CD14-positive monocyte (primary cell): Measurements from ENCODE around the gene SLC25A51. TPM values are rescaled to one million over a fixed set of nuclear protein-coding genes. Genes with fewer than 3 reads are reported as not detected.

ENCODE experiments used
- DNase-seq, 3 donors: peaks; one replicate each; pipeline ENCODE4 v3.0.0-alpha.2; 2011 to 2022
- H2AFZ ChIP-seq: 2 replicates; pipeline ENCODE4 v1.6.0; 2012; ENCODE audit warnings: mild to moderate bottlenecking, low read depth, low read length, inconsistent platforms; ENCODE audit not compliant: insufficient read depth, poor library complexity, severe bottlenecking
- H3K27ac ChIP-seq, 2 donors: 1 replicate in 1 of 2; 2 replicates in 1 of 2; pipeline ENCODE4 v1.5.1; 2012 to 2013; ENCODE audit warnings: low read length in 2 of 2, control low read depth in 1 of 2, inconsistent platforms in 1 of 2, low read depth in 1 of 2, mild to moderate bottlenecking in 1 of 2
- H3K27me3 ChIP-seq, 2 donors: one replicate each; pipeline versions ENCODE4 v1.6.0 to v1.6.1; 2011 to 2013; ENCODE audit warnings: low read length in 2 of 2; ENCODE audit not compliant: control insufficient read depth in 2 of 2, insufficient read depth in 2 of 2
- H3K36me3 ChIP-seq, 2 donors: replicated peaks in 1 of 2; 1 replicate in 1 of 2; 2 replicates in 1 of 2; pipeline versions ENCODE4 v1.5.1 to v1.6.1; 2012 to 2013; ENCODE audit warnings: low read length in 2 of 2, control low read depth in 1 of 2, inconsistent platforms in 1 of 2, mild to moderate bottlenecking in 1 of 2; ENCODE audit not compliant: insufficient read depth in 2 of 2, control insufficient read depth in 1 of 2
- H3K4me1 ChIP-seq, 2 donors: 1 replicate in 1 of 2; 2 replicates in 1 of 2; pipeline versions ENCODE4 v1.5.1 to v1.6.1; 2012 to 2013; ENCODE audit warnings: low read length in 2 of 2, control low read depth in 1 of 2, inconsistent platforms in 1 of 2, mild to moderate bottlenecking in 1 of 2, moderate library complexity in 1 of 2; ENCODE audit not compliant: insufficient read depth in 2 of 2, control insufficient read depth in 1 of 2
- H3K4me2 ChIP-seq: replicated peaks from 2 replicates; pipeline ENCODE3; 2012; ENCODE audit warnings: low read length, moderate library complexity, mild to moderate bottlenecking; ENCODE audit not compliant: poor library complexity, severe bottlenecking; ENCODE audit errors: extremely low read depth
- H3K4me3 ChIP-seq, 3 experiments: fragments of 200-600 bp in 1 of 3; sonication (generic) in 1 of 3; replicated peaks in 1 of 3; 1 replicate in 2 of 3; 2 replicates in 1 of 3; pipeline ENCODE4 v1.5.1; 2011 to 2013; ENCODE audit warnings: low read length in 3 of 3, mild to moderate bottlenecking in 3 of 3, control low read depth in 2 of 3, low read depth in 2 of 3, inconsistent platforms in 1 of 3, moderate library complexity in 1 of 3
- H3K79me2 ChIP-seq: 2 replicates; pipeline ENCODE4 v1.6.0; 2012; ENCODE audit warnings: mild to moderate bottlenecking, control low read depth, inconsistent platforms, low read length, moderate library complexity; ENCODE audit not compliant: insufficient read depth
- H3K9ac ChIP-seq: 2 replicates; pipeline ENCODE4 v1.6.0; 2017; ENCODE audit warnings: low read length, mild to moderate bottlenecking; ENCODE audit not compliant: insufficient read depth, poor library complexity, severe bottlenecking
- H3K9me3 ChIP-seq, 2 donors: replicated peaks in 1 of 2; 1 replicate in 1 of 2; 2 replicates in 1 of 2; pipeline versions ENCODE4 v1.5.1 to v1.6.1; 2012 to 2013; ENCODE audit warnings: low read length in 2 of 2, control low read depth in 1 of 2; ENCODE audit not compliant: control insufficient read depth in 1 of 2, insufficient read depth in 1 of 2
- H4K20me1 ChIP-seq: 2 replicates; pipeline ENCODE4 v1.6.0; 2012; ENCODE audit warnings: mild to moderate bottlenecking, low read length, control low read depth, moderate library complexity; ENCODE audit not compliant: insufficient read depth
- H3K27ac Mint-ChIP-seq, 7 donors: one replicate each; pipeline ENCODE4 v1.8.0; 2020; ENCODE audit warnings: mild to moderate bottlenecking in 7 of 7, mixed read lengths in 7 of 7, moderate library complexity in 6 of 7, inconsistent platforms in 2 of 7
- H3K27me3 Mint-ChIP-seq, 3 donors: one replicate each; pipeline ENCODE4 v1.8.0; 2021 to 2022; ENCODE audit warnings: low read depth in 3 of 3, mild to moderate bottlenecking in 3 of 3, mixed read lengths in 3 of 3, moderate library complexity in 3 of 3, inconsistent platforms in 1 of 3
- H3K36me3 Mint-ChIP-seq, 2 donors: one replicate each; pipeline ENCODE4 v1.8.0; 2020; ENCODE audit warnings: mixed read lengths in 2 of 2, inconsistent platforms in 1 of 2, mild to moderate bottlenecking in 1 of 2
- H3K4me1 Mint-ChIP-seq: one replicate; pipeline ENCODE4 v1.8.0; 2020; ENCODE audit warnings: mild to moderate bottlenecking, mixed read lengths
- H3K4me3 Mint-ChIP-seq, 2 donors: one replicate each; pipeline ENCODE4 v1.8.0; 2020; ENCODE audit warnings: mild to moderate bottlenecking in 2 of 2, mixed read lengths in 2 of 2, moderate library complexity in 1 of 2
- H3K9me3 Mint-ChIP-seq, 7 donors: one replicate each; pipeline ENCODE4 v1.8.0; 2020 to 2022; ENCODE audit warnings: mixed read lengths in 7 of 7, mild to moderate bottlenecking in 6 of 7, moderate library complexity in 6 of 7, inconsistent platforms in 2 of 7
- CTCF ChIP-seq: fragments of 200-600 bp; IDR thresholded peaks from one replicate; pipeline ENCODE4 v1.8.0; 2022; ENCODE audit warnings: antibody characterized with exemption, mild to moderate bottlenecking
- WGBS: methylation state at CpG from one replicate; pipeline ENCODE4 v1.1.5; 2013; ENCODE audit warnings: missing lambda C conversion rate; ENCODE audit not compliant: insufficient coverage; 5-methylcytosine and 5-hydroxymethylcytosine counted together
- intact Hi-C, 2 donors: fragments of 100-400 bp; cut with micrococcal nuclease; formaldehyde crosslinking; loops; one replicate each; pipeline versions ENCODE4 v1.15.0 to v1.15.1; 2023
- polyA plus RNA-seq, 3 donors: library from polyadenylated mRNA; depleted of rRNA in 1 of 3; unstranded in 2 of 3; stranded (reverse) in 1 of 3; fragments of 300-500 nt in 2 of 3; fragments of >200 nt in 1 of 3; fragmentation: Illumina TruSeq in 2 of 3; gene quantifications; 1 replicate in 2 of 3; 2 replicates in 1 of 3; pipeline ENCODE4 v1.2.3, GENCODE V29; 2012 to 2021

The SLC25A51 gene
- polyA plus RNA-seq, 3 donors = 5.9 to 12.4 (median 8.9) TPM

GRCh38 chr9:37917801-37918664 is 14.1 kb upstream of the SLC25A51 start:
- intact Hi-C loops = loop anchor here (5.0 to 10.0 kb wide), 6 partner anchors 74 to 487 kb away; partner anchors contain the start of genes ALDH1B1 (in 1 of the 2) and SHB (in 1 of the 2)
- H3K27me3 Mint-ChIP-seq = no peaks in the 10 kb centered on the region

More at GRCh38 chr9:37917801-37918664, 14.1 kb upstream of the SLC25A51 start:
- no peaks in the 10 kb centered on the region for H4K20me1 ChIP-seq
- H3K9me3 Mint-ChIP-seq = no peaks in the 10 kb centered on the region
- peaks cover 0 to 4% of the 10 kb centered on the region in 2 donors for H3K36me3 Mint-ChIP-seq
- H3K27ac ChIP-seq = no peak overlapping the region
- no peaks in the 10 kb centered on the region for H3K9me3 ChIP-seq
- DNase-seq = no peak
- H3K27me3 ChIP-seq = no peaks in the 10 kb centered on the region
- H3K4me1 ChIP-seq = peaks cover 4 to 6% of the 10 kb centered on the region in 2 donors
- H3K4me1 Mint-ChIP-seq = peaks cover 9% of the 10 kb centered on the region
- H3K79me2 ChIP-seq = no peaks in the 10 kb centered on the region
- H3K4me3 Mint-ChIP-seq = no peak overlapping the region
- H3K9ac ChIP-seq = no peak overlapping the region
- H3K4me3 ChIP-seq = no peak overlapping the region
- H3K4me2 ChIP-seq = no peak overlapping the region
- TF ChIP-seq CTCF = no peak
- peak overlapping the region in 1 of 7 donors; percentile 76 for H3K27ac Mint-ChIP-seq
- WGBS = 96% methylated on average over 16 of the region's 21 CpGs
- H2AFZ ChIP-seq = no peak overlapping the region
- no peaks in the 10 kb centered on the region for H3K36me3 ChIP-seq
